Suprapubic skin (tissue), 4 donors: Measurements from ENCODE around the gene NFKBIL1.

ENCODE experiments used
- EP300 ChIP-seq: sonication (generic); formaldehyde crosslinking; IDR thresholded peaks from one replicate; pipeline ENCODE4 v1.6.1; 2017; ENCODE audit warnings: antibody characterized with exemption
- POLR2A ChIP-seq, 2 donors: fragments of 450-650 bp; IDR thresholded peaks; one replicate each; pipeline ENCODE4 v1.6.1; 2017; ENCODE audit warnings: antibody characterized with exemption in 2 of 2, mild to moderate bottlenecking in 2 of 2, moderate library complexity in 2 of 2
- POLR2AphosphoS5 ChIP-seq, 3 donors: sonication (generic); formaldehyde crosslinking; IDR thresholded peaks; one replicate each; pipeline ENCODE4 v1.6.1; 2017; ENCODE audit warnings: antibody characterized with exemption in 3 of 3
- TF ChIP-seq, protein P1 (sequence below), 2 donors: fragments of 200-600 bp in 1 of 2; fragments of 450-650 bp in 1 of 2; sonication (generic) in 1 of 2; IDR thresholded peaks; one replicate each; pipeline ENCODE4 v1.5.1; 2016 to 2019; ENCODE audit warnings: antibody characterized with exemption in 2 of 2, mild to moderate bottlenecking in 1 of 2, moderate library complexity in 1 of 2

DNA sequence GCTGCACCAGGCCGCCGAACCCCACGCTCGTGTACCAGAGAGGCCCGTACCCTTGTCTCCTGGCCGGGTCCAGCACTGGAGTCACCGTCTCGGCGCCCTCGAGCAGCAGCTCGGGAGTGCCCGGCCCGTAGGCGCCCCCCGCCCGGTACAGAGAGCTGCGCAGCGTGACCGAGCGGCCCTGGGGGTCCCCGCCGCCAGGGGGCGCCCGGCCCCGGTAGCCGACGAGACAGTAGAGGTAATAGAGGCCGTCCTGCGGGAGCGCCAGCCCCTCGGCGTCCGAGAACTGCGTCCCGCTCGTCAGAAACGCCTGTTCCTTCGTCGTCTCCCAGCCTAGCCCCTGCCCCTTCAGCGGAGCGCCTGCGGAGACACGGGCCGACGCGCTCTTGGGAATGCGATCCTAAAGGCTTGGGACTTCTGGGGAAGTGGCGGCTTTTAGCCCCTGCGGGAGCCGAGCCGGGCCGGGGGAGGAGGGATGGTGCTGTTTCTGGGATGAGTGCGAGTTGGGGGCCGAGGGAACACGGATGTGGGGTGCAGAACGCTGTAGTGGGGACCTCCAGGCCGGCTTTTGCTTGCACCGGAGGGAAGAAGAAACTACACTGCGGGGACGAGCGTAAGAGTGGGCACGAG, 33.5 kb downstream of the NFKBIL1 start:
- TF ChIP-seq POLR2A (IDR thresholded peaks at IDR 0.05) (no peak), EP300 (no peak), POLR2AphosphoS5 (IDR thresholded peaks at IDR 0.05) (no peak)
- TF ChIP-seq, protein P1, sequence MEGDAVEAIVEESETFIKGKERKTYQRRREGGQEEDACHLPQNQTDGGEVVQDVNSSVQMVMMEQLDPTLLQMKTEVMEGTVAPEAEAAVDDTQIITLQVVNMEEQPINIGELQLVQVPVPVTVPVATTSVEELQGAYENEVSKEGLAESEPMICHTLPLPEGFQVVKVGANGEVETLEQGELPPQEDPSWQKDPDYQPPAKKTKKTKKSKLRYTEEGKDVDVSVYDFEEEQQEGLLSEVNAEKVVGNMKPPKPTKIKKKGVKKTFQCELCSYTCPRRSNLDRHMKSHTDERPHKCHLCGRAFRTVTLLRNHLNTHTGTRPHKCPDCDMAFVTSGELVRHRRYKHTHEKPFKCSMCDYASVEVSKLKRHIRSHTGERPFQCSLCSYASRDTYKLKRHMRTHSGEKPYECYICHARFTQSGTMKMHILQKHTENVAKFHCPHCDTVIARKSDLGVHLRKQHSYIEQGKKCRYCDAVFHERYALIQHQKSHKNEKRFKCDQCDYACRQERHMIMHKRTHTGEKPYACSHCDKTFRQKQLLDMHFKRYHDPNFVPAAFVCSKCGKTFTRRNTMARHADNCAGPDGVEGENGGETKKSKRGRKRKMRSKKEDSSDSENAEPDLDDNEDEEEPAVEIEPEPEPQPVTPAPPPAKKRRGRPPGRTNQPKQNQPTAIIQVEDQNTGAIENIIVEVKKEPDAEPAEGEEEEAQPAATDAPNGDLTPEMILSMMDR (IDR thresholded peaks at IDR 0.05), result peak; percentile 81 to 96
